ENCODE measurements around the gene NADSYN1. TPM values are rescaled to one million over a fixed set of nuclear protein-coding genes. Genes with fewer than 3 reads are reported as not detected.
A peak's percentile ranks its signal among the peaks of the same experiment; 100 is the strongest.

The NADSYN1 gene
- total RNA-seq, 1 experiment from 2014 or later, result 45.1 TPM

- Mint-ChIP-seq H3K27ac (peak overlapping the region; percentile 97), H3K4me1 (peaks cover 43% of the 10 kb centered on the region), H3K36me3 (peaks cover 24% of the 10 kb centered on the region), H3K9me3 (no peaks in the 10 kb centered on the region), H3K27me3 (ENCODE audit: low read depth) (no peaks in the 10 kb centered on the region), H3K4me3 (peak overlapping the region; percentile 88)
- ChIA-PET POLR2A (interaction anchor here (0.7 kb wide), 1 partner anchor 27 kb away, joined by 3 read pairs; no protein-coding TSS in a partner anchor), CTCF (interaction anchor here (1.1 to 2.9 kb wide), 4 partner anchors 14 to 365 kb away, joined by 3 to 16 read pairs (median 6); no protein-coding TSS in a partner anchor)
- DNase-seq (ENCODE audit: low spot score), result peak; percentile 62
- ATAC-seq, result peak; percentile 12
- peak; percentile 15; the same call in 1 of the 2 replicates for TF ChIP-seq USF2 (CRISPR knock-in tag; IDR thresholded peaks at IDR 0.05)
- TF ChIP-seq KAT7 (CRISPR knock-in tag; IDR thresholded peaks at IDR 0.05; ENCODE audit: borderline replicate concordance), result no peak
- TF ChIP-seq STAT6 (CRISPR knock-in tag; conservative IDR thresholded peaks at IDR 0.05; ENCODE audit: low read depth), result no peak
- TF ChIP-seq ATF1 (CRISPR knock-in tag; IDR thresholded peaks at IDR 0.05), result no peak
- TF ChIP-seq IRF1 (CRISPR knock-in tag; IDR thresholded peaks at IDR 0.05), result no peak
- no peak for TF ChIP-seq CTCF (IDR thresholded peaks at IDR 0.05)
These were observed 1.3 kb upstream of the NADSYN1 start for GRCh38 chr11:71451596-71452198.

- DNase-seq (ENCODE audit: low spot score), result peak; percentile 48
- Mint-ChIP-seq H3K27me3 (ENCODE audit: low read depth) (no peaks in the 10 kb centered on the region), H3K36me3 (peaks cover 22% of the 10 kb centered on the region)
These were observed 585 bp upstream of the NADSYN1 start for GRCh38 chr11:71452199-71453036.

More at GRCh38 chr11:71452199-71453036, 585 bp upstream of the NADSYN1 start:
- Mint-ChIP-seq H3K27ac (peak overlapping the region; percentile 97), H3K9me3 (no peaks in the 10 kb centered on the region), H3K4me3 (peak overlapping the region; percentile 88), H3K4me1 (peaks cover 36% of the 10 kb centered on the region)
- ATAC-seq, result peak; percentile 3
- TF ChIP-seq HMGXB4 (CRISPR knock-in tag; IDR thresholded peaks at IDR 0.05) (0 out of 2 replicates have a peak, but pooled peaks have one; percentile 6), PRDM15 (CRISPR knock-in tag; IDR thresholded peaks at IDR 0.05) (no peak), TEAD1 (CRISPR knock-in tag; IDR thresholded peaks at IDR 0.05) (no peak)
- CTCF ChIA-PET, result interaction anchor here (0.7 to 2.9 kb wide), 18 partner anchors 9 to 1454 kb away, joined by 3 to 16 read pairs (median 4); no protein-coding TSS in a partner anchor
- POLR2A ChIA-PET, result interaction anchor here (0.7 kb wide), 1 partner anchor 26 kb away, joined by 3 read pairs; no protein-coding TSS in a partner anchor

Measured in WTC11 (cell line).